ENCODE data around the gene TAPBP. TPM values are rescaled to one million over a fixed set of nuclear protein-coding genes. Genes with fewer than 3 reads are reported as not detected.

Gene TAPBP
- total RNA-seq, 4 donors from 2014 or later, result 68.1 to 101 (median 77.0) TPM

- DNase-seq, result no peak
- Histone ChIP-seq H3K4me3 (no peak overlapping the region), H3K27ac (peak overlapping the region in 3 of 4 donors; percentile 98 to 99 (median 99)), H3K9me3 (no peaks in the 10 kb centered on the region), H3K36me3 (peaks cover 18 to 45% (median 21%) of the 10 kb centered on the region in 3 donors), H3K27me3 (no peaks in the 10 kb centered on the region), H3K4me1 (peaks cover 40 to 85% (median 65%) of the 10 kb centered on the region in 3 donors)
- WGBS, 2 donors, result 94 to 95% methylated on average over 4 to 6 of the region's 17 CpGs
- no peak for TF ChIP-seq POLR2A (IDR thresholded peaks at IDR 0.05)
- TF ChIP-seq, protein P1, sequence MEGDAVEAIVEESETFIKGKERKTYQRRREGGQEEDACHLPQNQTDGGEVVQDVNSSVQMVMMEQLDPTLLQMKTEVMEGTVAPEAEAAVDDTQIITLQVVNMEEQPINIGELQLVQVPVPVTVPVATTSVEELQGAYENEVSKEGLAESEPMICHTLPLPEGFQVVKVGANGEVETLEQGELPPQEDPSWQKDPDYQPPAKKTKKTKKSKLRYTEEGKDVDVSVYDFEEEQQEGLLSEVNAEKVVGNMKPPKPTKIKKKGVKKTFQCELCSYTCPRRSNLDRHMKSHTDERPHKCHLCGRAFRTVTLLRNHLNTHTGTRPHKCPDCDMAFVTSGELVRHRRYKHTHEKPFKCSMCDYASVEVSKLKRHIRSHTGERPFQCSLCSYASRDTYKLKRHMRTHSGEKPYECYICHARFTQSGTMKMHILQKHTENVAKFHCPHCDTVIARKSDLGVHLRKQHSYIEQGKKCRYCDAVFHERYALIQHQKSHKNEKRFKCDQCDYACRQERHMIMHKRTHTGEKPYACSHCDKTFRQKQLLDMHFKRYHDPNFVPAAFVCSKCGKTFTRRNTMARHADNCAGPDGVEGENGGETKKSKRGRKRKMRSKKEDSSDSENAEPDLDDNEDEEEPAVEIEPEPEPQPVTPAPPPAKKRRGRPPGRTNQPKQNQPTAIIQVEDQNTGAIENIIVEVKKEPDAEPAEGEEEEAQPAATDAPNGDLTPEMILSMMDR (IDR thresholded peaks at IDR 0.05), result no peak
- intact Hi-C loops (cut with DNase I), result no loop called here
These were observed 2.1 kb upstream of the TAPBP start for GRCh38 chr6:33315793-33316602.

GRCh38 chr6:33314943-33315792 is 1.3 kb upstream of the TAPBP start:
- intact Hi-C loops (cut with DNase I), result no loop called here

GRCh38 chr6:33314515-33314942 is 651 bp upstream of the TAPBP start:
- H3K27me3 ChIP-seq, result no peaks in the 10 kb centered on the region
- DNase-seq, result no peak
- no peaks in the 10 kb centered on the region for H3K9me3 ChIP-seq
- intact Hi-C loops (cut with DNase I), result no loop called here
- 3 to 4% methylated on average over 6 to 10 of the region's 10 CpGs for WGBS, 2 donors
- TF ChIP-seq POLR2A (IDR thresholded peaks at IDR 0.05), result no peak
- TF ChIP-seq, protein P1 (IDR thresholded peaks at IDR 0.05), result no peak
- peaks cover 4 to 43% (median 7%) of the 10 kb centered on the region in 3 donors for H3K36me3 ChIP-seq
- H3K27ac ChIP-seq, result peak overlapping the region; percentile 91 to 99 (median 98)
- peak overlapping the region; percentile 72 to 81 (median 76) for H3K4me3 ChIP-seq
- H3K4me1 ChIP-seq, result peaks cover 26 to 84% (median 58%) of the 10 kb centered on the region in 3 donors

More at GRCh38 chr6:33314943-33315792, 1.3 kb upstream of the TAPBP start:
- Histone ChIP-seq H3K9me3 (no peaks in the 10 kb centered on the region), H3K36me3 (peaks cover 10 to 44% (median 14%) of the 10 kb centered on the region in 3 donors), H3K27ac (peak overlapping the region; percentile 91 to 99 (median 98)), H3K4me1 (peaks cover 31 to 85% (median 62%) of the 10 kb centered on the region in 3 donors), H3K4me3 (peak overlapping the region; percentile 72 to 81 (median 76)), H3K27me3 (no peaks in the 10 kb centered on the region)
- peak in 1 of 4 donors; percentile 34 for TF ChIP-seq POLR2A (IDR thresholded peaks at IDR 0.05)
- TF ChIP-seq, protein P1 (IDR thresholded peaks at IDR 0.05), result no peak
- no peak for DNase-seq
- 21 to 23% methylated on average over 11 to 15 of the region's 47 CpGs for WGBS, 2 donors

DNA sequence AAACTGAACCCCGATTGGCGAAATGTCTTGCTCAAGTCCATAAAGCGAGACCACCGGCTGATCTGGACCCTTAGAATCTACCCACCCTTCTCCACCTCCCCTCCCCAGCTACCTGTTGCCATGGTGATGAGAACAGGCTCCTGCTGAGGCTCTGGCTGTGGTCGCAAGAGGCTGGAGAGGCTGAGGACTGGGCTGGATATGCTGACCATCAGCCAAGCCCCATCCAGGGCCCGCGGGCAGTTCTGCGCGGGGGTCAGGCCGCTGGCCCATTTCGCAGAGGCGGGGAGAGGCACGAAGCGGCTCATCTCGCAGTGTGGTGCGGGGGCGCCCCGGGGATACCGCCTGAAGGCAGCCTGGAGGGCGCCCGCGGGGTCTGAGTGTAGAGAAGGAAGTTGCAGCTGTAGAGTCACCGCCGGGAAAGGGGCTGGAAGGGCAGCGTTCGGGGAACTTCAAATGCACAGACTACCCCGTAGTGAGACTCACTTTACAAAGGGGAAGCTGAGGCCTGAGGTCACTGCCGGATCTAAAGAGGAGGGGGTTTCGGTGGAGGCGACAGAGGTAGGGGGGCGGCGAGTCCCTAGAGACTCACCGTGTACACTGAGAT is 671 bp downstream of the TAPBP start:
- H3K9me3 ChIP-seq, result no peaks in the 10 kb centered on the region
- 0 to 1% methylated on average over 14 to 16 of the region's 33 CpGs for WGBS, 2 donors
- H3K36me3 ChIP-seq, result peaks cover 0 to 41% (median 0%) of the 10 kb centered on the region in 3 donors
- peak overlapping the region; percentile 72 to 81 (median 76) for H3K4me3 ChIP-seq
- intact Hi-C loops (cut with DNase I), result no loop called here
- H3K4me1 ChIP-seq, result peaks cover 26 to 71% (median 45%) of the 10 kb centered on the region in 3 donors
- H3K27me3 ChIP-seq, result no peaks in the 10 kb centered on the region
- DNase-seq, result no peak
- no peak for TF ChIP-seq POLR2A (IDR thresholded peaks at IDR 0.05)
- TF ChIP-seq, protein P1 (IDR thresholded peaks at IDR 0.05), result no peak
- H3K27ac ChIP-seq, result peak overlapping the region; percentile 91 to 99 (median 98)
